Measurements from ENCODE around the gene MACIR.

GRCh38 chr5:103243665-103244064 lies 14.9 kb upstream of the MACIR start:
- TF ChIP-seq, protein P1, sequence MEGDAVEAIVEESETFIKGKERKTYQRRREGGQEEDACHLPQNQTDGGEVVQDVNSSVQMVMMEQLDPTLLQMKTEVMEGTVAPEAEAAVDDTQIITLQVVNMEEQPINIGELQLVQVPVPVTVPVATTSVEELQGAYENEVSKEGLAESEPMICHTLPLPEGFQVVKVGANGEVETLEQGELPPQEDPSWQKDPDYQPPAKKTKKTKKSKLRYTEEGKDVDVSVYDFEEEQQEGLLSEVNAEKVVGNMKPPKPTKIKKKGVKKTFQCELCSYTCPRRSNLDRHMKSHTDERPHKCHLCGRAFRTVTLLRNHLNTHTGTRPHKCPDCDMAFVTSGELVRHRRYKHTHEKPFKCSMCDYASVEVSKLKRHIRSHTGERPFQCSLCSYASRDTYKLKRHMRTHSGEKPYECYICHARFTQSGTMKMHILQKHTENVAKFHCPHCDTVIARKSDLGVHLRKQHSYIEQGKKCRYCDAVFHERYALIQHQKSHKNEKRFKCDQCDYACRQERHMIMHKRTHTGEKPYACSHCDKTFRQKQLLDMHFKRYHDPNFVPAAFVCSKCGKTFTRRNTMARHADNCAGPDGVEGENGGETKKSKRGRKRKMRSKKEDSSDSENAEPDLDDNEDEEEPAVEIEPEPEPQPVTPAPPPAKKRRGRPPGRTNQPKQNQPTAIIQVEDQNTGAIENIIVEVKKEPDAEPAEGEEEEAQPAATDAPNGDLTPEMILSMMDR (IDR thresholded peaks at IDR 0.05) = no peak
- TF ChIP-seq POLR2A (IDR thresholded peaks at IDR 0.05) = no peak
